Neural crest cell (in vitro differentiated cells): ENCODE results near the gene PDE4A. TPM values are rescaled to one million over a fixed set of nuclear protein-coding genes. Genes with fewer than 3 reads are reported as not detected.
"Not testable (repeated sequence)": the region's sequence is repeated elsewhere in the genome, so short reads cannot be mapped to it uniquely, and the experiment has no call there.

ENCODE experiments used
- DNase-seq: peaks from one replicate; pipeline ENCODE4 v3.0.0; 2021; ENCODE audit warnings: low read depth, mixed read lengths, low spot score
- H3K27ac Mint-ChIP-seq: one replicate; pipeline ENCODE4 v1.8.0; 2021; ENCODE audit warnings: mild to moderate bottlenecking, mixed read lengths; ENCODE audit not compliant: unreplicated experiment
- H3K27me3 Mint-ChIP-seq: 2 replicates; pipeline ENCODE4 v1.8.0; 2021; ENCODE audit warnings: low read depth, mild to moderate bottlenecking, mixed read lengths
- H3K36me3 Mint-ChIP-seq: 2 replicates; pipeline ENCODE4 v1.8.0; 2021; ENCODE audit warnings: low read depth, mild to moderate bottlenecking, mixed read lengths
- H3K4me1 Mint-ChIP-seq: 2 replicates; pipeline ENCODE4 v1.8.0; 2021; ENCODE audit warnings: mixed read lengths
- H3K4me3 Mint-ChIP-seq: one replicate; pipeline ENCODE4 v1.8.0; 2021; ENCODE audit warnings: mild to moderate bottlenecking, mixed read lengths
- H3K9me3 Mint-ChIP-seq: 2 replicates; pipeline ENCODE4 v1.8.0; 2021; ENCODE audit warnings: mixed read lengths
- CTCF ChIP-seq: fragments of 200-600 bp; sonication (generic); conservative IDR thresholded peaks from 2 replicates; pipeline ENCODE4 v1.5.0; 2021; ENCODE audit warnings: antibody characterized with exemption, mild to moderate bottlenecking
- total RNA-seq: library from RNA; stranded (reverse); gene quantifications from 2 replicates; pipeline ENCODE4 v1.2.1, GENCODE V29; 2021

The PDE4A gene
- total RNA-seq, 1 donor from 2014 or later, result 1.5 TPM

GRCh38 chr19:10392120-10392519, 28.2 kb upstream of the PDE4A start:
- Mint-ChIP-seq H3K36me3 (peaks cover 6% of the 10 kb centered on the region), H3K27me3 (peaks cover 3% of the 10 kb centered on the region), H3K4me1 (peaks cover 4% of the 10 kb centered on the region), H3K9me3 (no peaks in the 10 kb centered on the region), H3K27ac (no peak overlapping the region), H3K4me3 (no peak overlapping the region)
- DNase-seq, result no peak
- TF ChIP-seq CTCF, result no peak

DNA sequence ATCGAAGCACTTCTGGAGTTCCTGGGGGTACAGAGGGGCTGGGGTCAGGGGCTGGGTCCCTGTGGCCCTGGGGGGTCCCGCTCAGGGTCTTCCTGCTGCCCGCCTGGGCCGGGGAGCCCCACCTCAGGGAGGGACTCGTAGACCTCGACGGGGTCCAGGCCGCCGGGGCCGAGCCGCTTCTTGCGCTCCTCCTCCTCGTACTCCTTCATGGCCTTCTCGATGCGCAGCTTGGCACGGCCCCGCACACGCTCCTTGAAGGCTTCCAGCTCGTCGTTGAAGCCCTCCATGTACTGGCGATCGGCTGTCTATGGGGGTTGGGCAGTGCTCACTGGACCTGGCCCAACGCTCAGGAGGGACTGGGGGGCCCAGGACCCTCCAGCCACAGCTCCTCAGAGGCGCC, 27.2 kb upstream of the PDE4A start:
- peaks cover 6% of the 10 kb centered on the region for H3K36me3 Mint-ChIP-seq
- TF ChIP-seq CTCF, result no peak

GRCh38 chr19:10395003-10395402, 25.3 kb upstream of the PDE4A start:
- Mint-ChIP-seq H3K9me3 (no peaks in the 10 kb centered on the region), H3K4me1 (no peaks in the 10 kb centered on the region), H3K27me3 (no peaks in the 10 kb centered on the region), H3K27ac (no peak overlapping the region), H3K4me3 (no peak overlapping the region), H3K36me3 (peaks cover 4% of the 10 kb centered on the region)
- no peak for TF ChIP-seq CTCF
- no peak for DNase-seq

More for the DNA sequence above, 27.2 kb upstream of the PDE4A start:
- peaks cover 4% of the 10 kb centered on the region for H3K4me1 Mint-ChIP-seq
- H3K9me3 Mint-ChIP-seq, result no peaks in the 10 kb centered on the region
- DNase-seq, result no peak
- H3K4me3 Mint-ChIP-seq, result no peak overlapping the region
- no peak overlapping the region for H3K27ac Mint-ChIP-seq
- peaks cover 3% of the 10 kb centered on the region for H3K27me3 Mint-ChIP-seq

GRCh38 chr19:10395436-10395835, 24.9 kb upstream of the PDE4A start:
- no peak overlapping the region for H3K4me3 Mint-ChIP-seq
- H3K27me3 Mint-ChIP-seq, result no peaks in the 10 kb centered on the region
- no peaks in the 10 kb centered on the region for H3K9me3 Mint-ChIP-seq
- no peak for DNase-seq
- no peak for TF ChIP-seq CTCF
- H3K4me1 Mint-ChIP-seq, result no peaks in the 10 kb centered on the region
- peaks cover 4% of the 10 kb centered on the region for H3K36me3 Mint-ChIP-seq
- no peak overlapping the region for H3K27ac Mint-ChIP-seq

GRCh38 chr19:10395917-10396316, 24.4 kb upstream of the PDE4A start:
- H3K27me3 Mint-ChIP-seq, result no peaks in the 10 kb centered on the region
- no peak overlapping the region for H3K4me3 Mint-ChIP-seq
- no peak overlapping the region for H3K27ac Mint-ChIP-seq
- TF ChIP-seq CTCF, result no peak
- H3K4me1 Mint-ChIP-seq, result peaks cover 2% of the 10 kb centered on the region
- DNase-seq, result no peak
- peaks cover 1% of the 10 kb centered on the region for H3K36me3 Mint-ChIP-seq
- H3K9me3 Mint-ChIP-seq, result no peaks in the 10 kb centered on the region

DNA sequence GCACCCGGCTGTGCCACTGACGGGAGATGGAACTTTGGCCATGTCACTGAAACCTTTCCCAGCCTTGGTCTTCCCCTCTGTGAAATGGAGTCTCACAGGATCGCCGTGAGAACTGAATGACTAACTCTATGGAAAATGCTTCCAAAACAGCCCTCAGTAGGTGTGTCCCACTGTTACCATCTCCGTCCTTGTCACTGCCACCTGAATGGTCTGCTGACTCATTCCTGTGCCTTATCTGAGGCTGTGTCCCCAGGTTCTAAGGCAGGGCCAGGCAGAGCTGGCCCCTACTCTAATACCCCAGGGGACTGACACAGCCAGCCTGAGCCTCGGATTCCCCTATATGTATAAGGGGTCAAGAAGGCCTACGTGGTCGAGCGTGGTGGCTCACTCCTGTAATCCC, 21.5 kb upstream of the PDE4A start:
- no peaks in the 10 kb centered on the region for H3K36me3 Mint-ChIP-seq
- H3K27ac Mint-ChIP-seq, result no peak overlapping the region
- peaks cover 19% of the 10 kb centered on the region for H3K4me1 Mint-ChIP-seq
- no peaks in the 10 kb centered on the region for H3K9me3 Mint-ChIP-seq
- H3K27me3 Mint-ChIP-seq, result no peaks in the 10 kb centered on the region
- no peak for DNase-seq
- H3K4me3 Mint-ChIP-seq, result peak overlapping the region; percentile 19
- TF ChIP-seq CTCF, result no peak

GRCh38 chr19:10399340-10399739, 21.0 kb upstream of the PDE4A start:
- DNase-seq, H3K27ac Mint-ChIP-seq, H3K9me3 Mint-ChIP-seq, H3K36me3 Mint-ChIP-seq, H3K27me3 Mint-ChIP-seq: not testable (repeated sequence)
- Mint-ChIP-seq H3K4me3 (peak overlapping the region; percentile 19), H3K4me1 (peaks cover 22% of the 10 kb centered on the region)
